HepG2 (cell line): ENCODE data around the gene CACNA1D. TPM values are rescaled to one million over a fixed set of nuclear protein-coding genes. Genes with fewer than 3 reads are reported as not detected.
A peak's percentile ranks its signal among the peaks of the same experiment; 100 is the strongest.

ENCODE experiments used
- ATF6 ChIP-seq: sonication (generic); formaldehyde crosslinking; conservative IDR thresholded peaks from 2 replicates; pipeline ENCODE4 v1.4.0; 2020; ENCODE audit warnings: missing genetic modification reagents
- BORCS8-MEF2B ChIP-seq: sonication (generic); formaldehyde crosslinking; IDR thresholded peaks from 2 replicates; pipeline ENCODE4 v1.8.0; 2022; ENCODE audit warnings: mild to moderate bottlenecking, missing genetic modification reagents
- FOSL2 ChIP-seq: sonication (generic); formaldehyde crosslinking; IDR thresholded peaks from 2 replicates; pipeline ENCODE4 v1.4.0; 2020; ENCODE audit warnings: missing genetic modification reagents
- FOXA1 ChIP-seq, 2 experiments: fragments of 450-650 bp in 1 of 2; sonication (generic) in 1 of 2; formaldehyde crosslinking in 1 of 2; IDR thresholded peaks; 2 replicates each; pipeline versions ENCODE4 v1.4.0 to v1.6.1; 2016 to 2020; ENCODE audit warnings: missing genetic modification reagents in 1 of 2
- KLF16 ChIP-seq, 2 experiments: sonication (generic) in 1 of 2; formaldehyde crosslinking in 1 of 2; IDR thresholded peaks; 2 replicates each; pipeline versions ENCODE4 v1.6.1 to v1.8.0; 2016 to 2023; ENCODE audit warnings: missing genetic modification reagents in 2 of 2, missing compliant biosample characterization in 1 of 2
- MLLT10 ChIP-seq: sonication (generic); formaldehyde crosslinking; IDR thresholded peaks from 2 replicates; pipeline ENCODE4 v1.4.0; 2020; ENCODE audit warnings: missing genetic modification reagents
- MYC ChIP-seq: sonication (generic); formaldehyde crosslinking; IDR thresholded peaks from 2 replicates; pipeline ENCODE4 v1.9.0; 2021; ENCODE audit warnings: missing genetic modification reagents, borderline replicate concordance
- SAP130 ChIP-seq: IDR thresholded peaks from 2 replicates; pipeline ENCODE4 v1.6.1; 2016; ENCODE audit warnings: low read depth
- SMC3 ChIP-seq: IDR thresholded peaks from 2 replicates; pipeline ENCODE4 v1.6.1; 2011; ENCODE audit warnings: low read length, improper control_type of control experiment
- ZBTB40 ChIP-seq, 2 experiments: fragments of 450-650 bp in 1 of 2; sonication (generic) in 1 of 2; formaldehyde crosslinking in 1 of 2; IDR thresholded peaks; 2 replicates each; pipeline versions ENCODE4 v1.6.1 to v1.8.0; 2016 to 2022; ENCODE audit warnings: antibody characterized with exemption in 1 of 2, mild to moderate bottlenecking in 1 of 2, missing genetic modification reagents in 1 of 2
- ZFAT ChIP-seq: sonication (generic); formaldehyde crosslinking; conservative IDR thresholded peaks from 2 replicates; pipeline ENCODE4 v1.8.1; 2023; ENCODE audit warnings: missing genetic modification reagents, inconsistent platforms
- ZNF124 ChIP-seq: sonication (generic); formaldehyde crosslinking; IDR thresholded peaks from 2 replicates; pipeline ENCODE4 v1.4.0; 2020; ENCODE audit warnings: missing genetic modification reagents
- ZNF264 ChIP-seq: sonication (generic); formaldehyde crosslinking; IDR thresholded peaks from 2 replicates; pipeline ENCODE4 v1.4.0; 2020; ENCODE audit warnings: missing genetic modification reagents
- ZNF574 ChIP-seq: sonication (generic); formaldehyde crosslinking; IDR thresholded peaks from 2 replicates; pipeline ENCODE4 v1.4.0; 2020; ENCODE audit warnings: missing genetic modification reagents
- polyA plus RNA-seq, 8 experiments: library from polyadenylated mRNA; depleted of rRNA in 3 of 8; stranded (reverse) in 7 of 8; unstranded in 1 of 8; fragments of >200 nt; fragmentation: Illumina TruSeq in 4 of 8; extraction: Trizol in 4 of 8; gene quantifications; 2 replicates each; pipeline versions ENCODE4 v1.2.1 to v1.2.3, GENCODE V29; 2011 to 2016; ENCODE audit warnings: low read depth in 4 of 8, missing spikeins in 1 of 8, mixed read lengths in 1 of 8; ENCODE audit not compliant: insufficient read depth in 1 of 8
- total RNA-seq, 5 experiments: library from RNA; depleted of rRNA; stranded (reverse); fragments of >200 nt; fragmentation: Illumina TruSeq; extraction: Trizol; gene quantifications; 2 replicates each; pipeline ENCODE4 v1.2.3, GENCODE V29; 2016; ENCODE audit warnings: low read depth in 1 of 5

Gene CACNA1D
- total and polyA plus RNA-seq, 2 of the 13 experiments (the other 11 are each of a cell fraction or from before 2014, with no cell fraction given): 0.26 to 0.38 TPM

- peak; percentile 85 for TF ChIP-seq FOXA1 (IDR thresholded peaks at IDR 0.05)
- TF ChIP-seq FOXA1 (CRISPR knock-in tag; IDR thresholded peaks at IDR 0.05): peak; percentile 93
- TF ChIP-seq ATF6 (CRISPR knock-in tag): no peak
- peak; percentile 85 for TF ChIP-seq SAP130 (CRISPR knock-in tag)
- no peak for TF ChIP-seq MLLT10
- peak; percentile 60 for TF ChIP-seq ZNF574 (CRISPR knock-in tag)
- peak; percentile 83 for TF ChIP-seq ZNF264 (CRISPR knock-in tag)
- TF ChIP-seq SMC3: peak; percentile 39
- TF ChIP-seq KLF16 (CRISPR knock-in tag; IDR thresholded peaks at IDR 0.05): peak in 1 of 2 experiments; percentile 40; a peak in 2 of 4 replicates
- 0 out of 2 replicates have a peak, but pooled peaks have one; percentile 51 for TF ChIP-seq ZFAT (CRISPR knock-in tag)
- peak; percentile 57; the same call in 1 of the 2 replicates for TF ChIP-seq MYC (CRISPR knock-in tag)
- peak; percentile 39; the same call in 1 of the 2 replicates for TF ChIP-seq FOSL2
- peak; percentile 19; the same call in 1 of the 2 replicates for TF ChIP-seq BORCS8-MEF2B
- no peak for TF ChIP-seq ZBTB40 (IDR thresholded peaks at IDR 0.05)
- TF ChIP-seq ZBTB40 (CRISPR knock-in tag; IDR thresholded peaks at IDR 0.05): peak; percentile 37; the same call in 1 of the 2 replicates
- TF ChIP-seq ZNF124 (CRISPR knock-in tag): peak; percentile 54; the same call in 1 of the 2 replicates
Measured at GRCh38 chr3:53842436-53843194, 348.2 kb downstream of the CACNA1D start (continued).
